Mononuclear cell (primary cell): ENCODE results near the gene ZBTB20. TPM values are rescaled to one million over a fixed set of nuclear protein-coding genes. Genes with fewer than 3 reads are reported as not detected.
"Not testable (repeated sequence)": the region's sequence is repeated elsewhere in the genome, so short reads cannot be mapped to it uniquely, and the experiment has no call there.

Experiments
- H3K27me3 ChIP-seq: 2 replicates; pipeline ENCODE4 v1.6.0; 2011; ENCODE audit warnings: low read length, control low read depth; ENCODE audit not compliant: insufficient read depth
- H3K4me1 ChIP-seq: 2 replicates; pipeline ENCODE4 v1.5.1; 2011; ENCODE audit warnings: mild to moderate bottlenecking, low read length, control low read depth; ENCODE audit not compliant: insufficient read depth
- H3K4me3 ChIP-seq: 2 replicates; pipeline ENCODE4 v1.5.1; 2011; ENCODE audit warnings: mild to moderate bottlenecking, low read length, moderate library complexity
- H3K9me3 ChIP-seq: 2 replicates; pipeline ENCODE4 v1.5.1; 2011; ENCODE audit warnings: low read depth, mild to moderate bottlenecking, control low read depth, low read length
- total RNA-seq: library from RNA; depleted of rRNA; stranded (reverse); fragments of >200 nt; gene quantifications from one replicate; pipeline ENCODE4 v1.2.3, GENCODE V29; 2012

ZBTB20 gene
- total RNA-seq, result 38.2 TPM

DNA sequence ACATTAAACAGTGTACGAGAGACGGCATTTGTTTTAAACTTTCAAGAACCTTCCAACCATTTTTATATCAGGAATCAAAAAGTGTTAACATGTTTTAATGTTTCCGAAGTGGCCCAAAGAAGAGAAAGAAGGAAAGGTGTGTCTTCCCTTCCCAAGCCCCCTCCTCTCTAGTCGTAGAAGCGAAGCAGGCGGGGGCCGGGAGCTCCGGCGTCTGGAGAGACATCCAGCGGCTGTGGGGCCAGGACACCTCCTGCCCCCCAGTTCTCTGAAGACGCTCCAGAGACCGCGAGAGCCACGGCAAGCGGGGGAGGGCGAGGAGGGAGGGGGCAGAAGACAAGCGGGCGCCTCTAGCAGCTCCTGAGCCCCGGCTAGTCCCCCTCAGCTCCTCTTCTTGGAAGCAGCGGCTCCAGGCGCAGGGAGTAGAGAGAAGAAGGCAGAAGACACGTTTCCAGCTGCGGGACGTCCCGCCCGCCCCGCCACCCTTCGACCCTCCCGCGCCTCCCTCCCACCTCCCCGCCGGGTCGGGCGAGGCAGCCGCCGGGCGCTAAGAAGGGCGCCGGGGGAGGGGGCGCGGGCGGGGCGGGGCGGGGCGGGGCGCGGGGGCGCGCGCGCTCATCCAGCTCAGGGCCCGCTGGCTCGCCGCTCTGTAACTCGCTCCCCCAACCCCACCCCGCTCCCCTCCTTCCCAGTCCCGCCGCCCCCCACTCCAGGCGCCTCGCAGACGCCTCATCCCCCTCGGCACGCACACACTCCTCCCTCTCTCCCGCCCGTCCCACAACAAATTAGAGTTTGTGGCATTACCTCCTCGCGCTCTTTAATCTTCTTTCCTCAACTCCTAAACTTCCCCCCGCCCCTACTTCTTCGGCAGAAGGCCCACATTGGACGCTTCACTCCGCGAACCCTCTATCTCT is at the start of gene ZBTB20:
ZBTB20 (minus strand) TSS at position 871 of the 911 bp plus-strand sequence.
- Histone ChIP-seq H3K9me3 (no peaks in the 10 kb centered on the region), H3K27me3 (no peaks in the 10 kb centered on the region), H3K4me1 (peaks cover 20% of the 10 kb centered on the region), H3K4me3 (peak within 1 kb of the TSS; percentile 80)

DNA sequence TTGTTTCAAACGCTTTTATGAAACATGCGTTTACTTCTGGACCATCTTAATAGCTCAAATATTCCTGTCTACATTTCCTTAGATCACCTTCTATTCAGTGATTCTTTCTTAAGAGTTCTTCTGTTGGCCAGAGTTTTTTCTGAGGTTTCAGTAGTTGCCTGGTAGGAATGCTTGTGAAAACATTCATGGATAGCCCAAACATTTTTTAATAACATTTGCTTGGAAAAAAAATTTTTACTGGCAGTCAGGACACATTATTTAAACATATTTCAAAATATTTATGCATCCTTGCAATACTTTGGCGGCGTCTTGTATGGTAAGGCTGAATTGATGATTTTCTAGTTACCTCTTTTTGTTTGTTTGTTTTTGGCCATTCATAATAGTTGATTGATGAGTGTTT is 47.4 kb upstream of the ZBTB20 start:
- Histone ChIP-seq H3K4me1 (no peaks in the 10 kb centered on the region), H3K9me3 (peaks cover 10% of the 10 kb centered on the region), H3K27me3 (no peaks in the 10 kb centered on the region), H3K4me3 (no peak overlapping the region)

DNA sequence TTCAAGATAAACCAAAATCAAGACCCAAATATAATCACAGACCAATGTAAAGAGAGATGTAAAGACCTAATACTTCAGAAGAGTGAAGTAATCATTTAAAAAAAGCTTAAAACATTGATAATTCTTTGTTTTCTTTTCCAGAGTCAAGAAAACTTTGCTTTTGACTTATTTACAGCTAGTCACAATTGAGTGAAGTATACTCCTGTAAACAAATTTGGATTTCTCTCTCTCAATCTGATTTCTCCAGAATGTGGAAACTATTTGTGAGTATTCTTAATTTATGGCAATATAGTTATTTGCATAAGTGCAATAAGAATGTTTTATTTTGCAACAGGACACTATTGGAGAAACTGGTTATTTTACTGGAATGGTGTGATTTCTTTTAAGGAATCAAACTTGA is 43.7 kb upstream of the ZBTB20 start:
- no peaks in the 10 kb centered on the region for H3K4me1 ChIP-seq
- peaks cover 10% of the 10 kb centered on the region for H3K9me3 ChIP-seq
- no peak overlapping the region for H3K4me3 ChIP-seq
- no peaks in the 10 kb centered on the region for H3K27me3 ChIP-seq

DNA sequence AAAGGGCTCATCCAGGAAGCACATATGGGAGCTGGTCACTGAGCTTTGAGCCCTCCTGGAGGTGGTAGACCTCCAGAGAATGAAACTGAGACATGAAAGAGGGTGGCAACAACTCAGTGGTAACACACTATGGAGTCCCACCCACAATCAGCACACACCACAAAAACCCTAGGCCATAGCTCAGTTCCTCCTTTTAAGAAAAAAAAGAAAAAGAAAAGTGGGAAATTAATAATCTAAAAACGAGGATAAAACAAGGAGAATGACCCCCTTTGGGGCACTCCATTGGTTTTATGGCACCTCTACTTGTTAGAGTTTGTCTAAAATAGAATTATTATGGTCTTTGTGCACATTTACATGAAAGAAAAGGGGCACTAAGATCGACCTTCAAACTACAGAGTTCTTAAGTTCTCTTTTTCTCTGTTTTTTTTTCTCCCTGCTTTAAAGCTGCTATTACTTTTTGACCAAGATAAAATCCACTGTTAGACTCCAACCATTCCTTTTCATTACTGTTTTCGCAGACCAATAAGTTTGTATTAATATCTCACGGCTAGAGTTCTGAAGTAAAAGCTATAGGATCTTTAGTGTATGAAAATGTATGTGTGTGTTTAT is 40.2 kb upstream of the ZBTB20 start:
- Histone ChIP-seq H3K4me3 (no peak overlapping the region), H3K4me1 (no peaks in the 10 kb centered on the region), H3K27me3 (no peaks in the 10 kb centered on the region), H3K9me3 (peaks cover 10% of the 10 kb centered on the region)

DNA sequence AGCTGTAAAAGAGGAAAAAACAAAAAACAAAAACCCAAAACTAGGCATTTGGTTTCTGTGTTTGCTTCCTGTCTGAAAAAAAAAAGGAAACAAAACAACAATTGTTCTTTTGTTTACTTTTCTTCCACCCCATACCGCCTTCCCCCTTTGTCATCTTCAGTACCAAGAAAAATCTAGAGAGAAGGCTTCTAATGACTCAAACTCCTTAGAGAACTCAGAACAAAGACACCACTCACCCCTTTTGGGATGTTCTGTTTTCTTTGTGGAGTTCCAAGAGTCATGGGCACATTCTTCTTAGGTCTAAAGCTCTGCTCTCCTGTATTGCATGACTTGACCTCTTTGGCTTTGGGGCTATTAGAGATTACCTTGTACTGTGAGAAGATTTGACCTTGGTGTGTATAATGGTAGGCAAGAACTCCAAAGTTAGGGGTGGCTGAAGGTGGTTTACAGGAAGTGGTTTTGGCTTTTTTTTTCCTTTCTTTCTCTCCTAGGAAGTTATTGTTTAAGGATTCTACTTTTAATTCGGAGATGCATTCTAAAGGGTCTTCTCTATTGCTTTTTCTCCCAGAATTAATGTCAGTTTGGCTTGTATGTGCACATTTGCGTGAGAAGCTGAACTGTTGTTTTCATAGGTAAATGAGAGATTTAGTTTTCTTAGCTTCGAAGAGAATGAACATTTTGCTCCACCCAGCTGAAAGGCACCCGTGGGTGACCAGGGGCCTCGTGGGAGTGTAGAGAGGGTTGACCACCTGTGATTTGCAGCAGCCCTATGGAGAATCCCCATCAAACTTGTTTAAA is 39.5 kb upstream of the ZBTB20 start:
- Histone ChIP-seq H3K9me3 (peaks cover 10% of the 10 kb centered on the region), H3K27me3 (no peaks in the 10 kb centered on the region), H3K4me1 (no peaks in the 10 kb centered on the region), H3K4me3 (no peak overlapping the region)

DNA sequence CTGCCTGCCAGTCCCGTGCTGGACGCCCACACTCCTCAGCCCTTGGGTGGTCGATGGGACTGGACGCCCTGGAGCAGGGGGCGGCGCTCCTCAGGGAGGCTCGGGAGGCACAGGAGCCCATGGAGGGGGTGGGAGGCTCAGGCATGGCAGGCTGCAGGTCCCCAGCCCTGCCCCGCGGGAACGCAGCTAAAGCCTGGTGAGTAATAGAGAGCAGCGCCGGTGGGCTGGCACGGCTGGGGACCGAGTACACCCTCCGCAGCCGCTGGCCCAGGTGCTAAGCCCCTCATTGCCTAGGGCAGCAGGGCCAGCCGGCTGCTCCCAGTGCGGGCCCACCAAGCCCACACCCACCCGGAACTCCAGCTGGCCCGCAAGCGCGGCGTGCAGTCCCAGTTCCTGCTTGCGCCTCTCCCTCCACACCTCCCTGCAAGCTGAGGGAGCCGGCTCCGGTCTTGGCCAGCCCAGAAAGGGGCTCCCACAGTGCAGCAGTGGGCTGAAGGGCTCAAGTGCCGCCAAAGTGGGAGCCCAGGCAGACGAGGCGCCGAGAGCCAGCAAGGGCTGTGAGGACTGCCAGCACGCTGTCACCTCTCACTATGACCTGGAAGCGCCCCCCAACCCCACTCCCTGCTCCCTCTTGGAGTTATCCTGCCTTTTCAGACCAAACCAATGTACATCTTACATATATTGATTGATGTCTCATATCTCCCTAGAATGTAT is 37.9 kb upstream of the ZBTB20 start:
- not testable (repeated sequence) for H3K9me3 ChIP-seq, H3K4me3 ChIP-seq, H3K27me3 ChIP-seq, H3K4me1 ChIP-seq

DNA sequence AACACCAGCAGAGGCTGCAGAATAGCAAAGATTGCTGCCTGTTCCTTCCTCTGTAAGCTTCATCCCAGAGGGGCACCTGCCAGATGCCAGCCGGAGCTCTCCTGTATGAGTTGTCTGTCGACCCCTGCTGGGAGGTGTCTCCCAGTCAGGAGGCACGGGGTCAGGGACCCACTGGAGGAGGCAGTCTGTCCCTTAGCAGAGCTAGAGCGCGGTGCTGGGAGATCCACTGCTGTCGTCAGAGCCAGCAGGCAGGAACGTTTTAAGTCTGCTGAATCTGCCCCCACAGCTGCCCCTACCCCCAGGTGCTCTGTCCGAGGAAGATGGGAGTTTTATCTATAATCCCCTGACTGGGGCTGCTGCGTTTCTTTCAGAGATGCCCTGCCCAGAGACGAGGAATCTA is 31.8 kb upstream of the ZBTB20 start:
- H3K4me1 ChIP-seq, H3K9me3 ChIP-seq, H3K4me3 ChIP-seq, H3K27me3 ChIP-seq: not testable (repeated sequence)

DNA sequence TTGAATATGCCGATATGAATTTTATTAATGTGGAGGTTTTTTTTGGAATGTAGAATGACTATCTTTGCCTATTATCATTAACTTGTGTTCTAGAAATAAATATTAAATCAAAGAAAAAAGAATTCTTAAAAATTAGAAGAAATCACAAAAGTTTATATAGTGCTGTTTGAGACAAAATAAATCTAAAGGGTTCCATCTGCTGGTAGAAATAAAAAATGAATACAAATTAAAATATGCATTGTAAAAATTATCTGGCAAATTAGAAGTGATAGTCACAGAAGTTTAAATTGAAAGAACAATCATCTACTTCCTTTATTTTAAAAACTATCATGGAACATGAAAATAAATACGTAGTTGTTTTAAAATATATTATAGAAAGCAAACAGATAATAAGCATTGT is 22.7 kb upstream of the ZBTB20 start:
- Histone ChIP-seq H3K9me3 (no peaks in the 10 kb centered on the region), H3K4me1 (peaks cover 9% of the 10 kb centered on the region), H3K27me3 (peaks cover 4% of the 10 kb centered on the region), H3K4me3 (no peak overlapping the region)

DNA sequence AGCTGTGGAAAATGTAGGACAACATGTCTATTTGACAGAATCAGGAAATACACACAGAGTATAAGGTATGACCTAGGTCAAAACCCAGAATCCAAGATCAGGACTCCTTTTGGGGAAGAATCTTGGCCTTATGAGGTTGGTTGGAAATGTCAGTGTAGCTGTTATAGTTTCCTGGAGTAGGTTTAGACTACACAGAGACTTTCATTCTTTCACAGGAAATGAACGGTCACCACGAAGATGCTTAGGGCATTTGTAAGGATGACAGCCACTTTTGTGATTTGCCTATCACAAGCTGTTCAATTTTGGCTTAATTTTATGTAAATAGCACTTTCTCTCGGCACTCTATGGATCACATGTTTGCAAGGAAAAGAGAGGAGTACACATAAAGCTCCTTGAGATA is 18.6 kb upstream of the ZBTB20 start:
- Histone ChIP-seq H3K4me3 (no peak overlapping the region), H3K4me1 (peaks cover 21% of the 10 kb centered on the region), H3K9me3 (no peaks in the 10 kb centered on the region)

DNA sequence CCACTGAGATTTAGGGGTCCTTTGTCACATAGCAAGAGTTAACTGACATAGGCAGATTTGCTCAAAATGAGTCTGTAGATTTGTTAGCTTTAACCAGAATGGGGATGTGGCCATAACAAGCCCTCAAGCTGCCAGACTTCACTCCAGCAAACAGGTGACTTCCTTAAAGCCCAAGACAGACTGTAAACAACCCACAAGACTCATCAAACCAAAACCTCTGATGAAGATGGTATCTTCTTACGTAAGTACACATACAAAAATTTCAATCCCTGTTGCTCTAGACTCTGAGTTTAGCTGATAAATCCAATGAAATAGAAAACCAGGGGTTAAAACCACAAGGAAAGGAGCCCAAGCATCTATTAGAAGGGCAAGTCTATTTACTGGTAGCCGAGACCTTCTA is 18.2 kb upstream of the ZBTB20 start:
- Histone ChIP-seq H3K9me3 (no peaks in the 10 kb centered on the region), H3K4me1 (peaks cover 21% of the 10 kb centered on the region), H3K27me3 (no peaks in the 10 kb centered on the region), H3K4me3 (no peak overlapping the region)

More for the DNA sequence above, 18.6 kb upstream of the ZBTB20 start:
- no peaks in the 10 kb centered on the region for H3K27me3 ChIP-seq

DNA sequence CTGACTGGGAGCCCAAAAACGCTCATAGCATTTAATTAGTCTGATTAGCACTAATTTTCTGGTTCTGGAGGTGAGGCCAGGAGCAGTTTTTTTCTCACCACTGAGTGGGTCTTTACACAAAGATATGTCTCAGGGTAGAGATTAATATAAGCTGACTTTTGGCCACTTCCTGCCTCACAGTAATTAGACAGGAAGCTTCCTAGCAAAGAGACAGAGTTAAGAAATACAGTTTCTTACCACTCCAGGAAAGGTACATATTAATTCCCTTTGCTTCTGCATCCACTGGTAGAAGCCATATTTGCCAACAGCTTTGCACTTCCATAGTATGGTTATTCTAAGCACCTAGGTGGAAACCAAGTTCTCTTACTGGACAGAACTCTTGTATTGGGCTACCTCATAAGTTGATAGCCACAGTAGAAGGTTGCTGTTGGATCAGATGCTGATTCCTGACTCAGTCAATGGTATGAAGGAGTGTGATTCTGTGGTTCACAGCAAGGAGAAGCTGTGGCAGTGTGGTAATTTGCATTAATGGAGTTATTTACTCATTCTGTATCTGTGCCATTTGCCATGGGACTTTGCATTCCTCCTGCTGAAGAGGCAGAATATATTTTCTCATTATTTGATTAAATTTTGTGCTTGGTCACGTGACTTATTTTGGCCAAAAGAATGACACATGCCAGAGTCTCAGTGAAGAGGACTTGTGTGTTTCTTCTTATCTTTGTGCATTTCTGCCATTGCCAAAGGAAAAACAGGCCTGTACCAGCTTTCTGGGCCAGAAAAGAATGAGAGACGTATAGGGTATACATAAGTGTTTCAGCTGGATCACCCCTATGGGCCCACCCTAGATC is 17.5 kb upstream of the ZBTB20 start:
- H3K4me3 ChIP-seq, result no peak overlapping the region
- peaks cover 21% of the 10 kb centered on the region for H3K4me1 ChIP-seq
- no peaks in the 10 kb centered on the region for H3K27me3 ChIP-seq
- no peaks in the 10 kb centered on the region for H3K9me3 ChIP-seq

DNA sequence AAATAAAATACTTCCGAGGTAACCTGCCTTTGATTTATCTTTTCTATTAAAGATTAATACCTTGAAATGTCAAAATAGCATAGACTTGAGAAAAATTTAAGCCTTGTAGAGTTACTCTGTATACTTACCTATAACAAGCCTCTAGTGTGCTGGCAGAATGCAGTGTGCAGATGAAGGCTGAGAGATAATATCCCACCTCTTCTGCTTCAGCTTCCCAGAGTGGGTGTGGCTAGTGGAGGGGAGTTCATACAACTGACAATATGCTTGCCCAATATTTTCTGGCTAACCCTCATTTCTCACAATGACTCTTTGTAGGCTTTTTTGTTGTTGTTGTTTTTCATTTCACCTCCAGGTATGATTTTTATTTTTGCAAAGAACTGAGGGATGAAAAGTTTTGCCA is 15.7 kb upstream of the ZBTB20 start:
- peaks cover 21% of the 10 kb centered on the region for H3K4me1 ChIP-seq
- no peaks in the 10 kb centered on the region for H3K9me3 ChIP-seq
- no peaks in the 10 kb centered on the region for H3K27me3 ChIP-seq
- no peak overlapping the region for H3K4me3 ChIP-seq

DNA sequence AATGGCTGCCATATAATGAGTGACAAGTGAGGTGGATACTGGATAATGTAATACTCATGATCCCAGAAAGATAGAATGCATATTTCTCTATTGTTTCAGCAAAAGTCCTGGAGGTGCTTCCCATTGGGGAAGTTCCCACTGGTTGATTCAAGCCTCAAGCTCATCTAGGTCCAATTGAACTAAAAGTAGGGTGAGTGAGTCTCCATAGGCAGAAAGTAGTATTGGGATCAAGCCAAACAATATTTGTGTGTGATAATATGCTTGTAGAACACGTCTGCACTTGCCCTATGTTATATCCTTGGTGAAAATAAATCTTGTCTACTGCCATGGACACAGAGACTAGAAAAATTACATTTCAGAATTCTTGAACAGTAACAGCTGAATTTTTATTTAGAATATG is 14.8 kb upstream of the ZBTB20 start:
- H3K4me1 ChIP-seq, result peaks cover 21% of the 10 kb centered on the region
- H3K27me3 ChIP-seq, result no peaks in the 10 kb centered on the region
- H3K9me3 ChIP-seq, result no peaks in the 10 kb centered on the region
- H3K4me3 ChIP-seq, result no peak overlapping the region
